Measurements from ENCODE around the gene OR1L1.

The OR1L1 gene, protein sequence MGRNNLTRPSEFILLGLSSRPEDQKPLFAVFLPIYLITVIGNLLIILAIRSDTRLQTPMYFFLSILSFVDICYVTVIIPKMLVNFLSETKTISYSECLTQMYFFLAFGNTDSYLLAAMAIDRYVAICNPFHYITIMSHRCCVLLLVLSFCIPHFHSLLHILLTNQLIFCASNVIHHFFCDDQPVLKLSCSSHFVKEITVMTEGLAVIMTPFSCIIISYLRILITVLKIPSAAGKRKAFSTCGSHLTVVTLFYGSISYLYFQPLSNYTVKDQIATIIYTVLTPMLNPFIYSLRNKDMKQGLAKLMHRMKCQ

DNA sequence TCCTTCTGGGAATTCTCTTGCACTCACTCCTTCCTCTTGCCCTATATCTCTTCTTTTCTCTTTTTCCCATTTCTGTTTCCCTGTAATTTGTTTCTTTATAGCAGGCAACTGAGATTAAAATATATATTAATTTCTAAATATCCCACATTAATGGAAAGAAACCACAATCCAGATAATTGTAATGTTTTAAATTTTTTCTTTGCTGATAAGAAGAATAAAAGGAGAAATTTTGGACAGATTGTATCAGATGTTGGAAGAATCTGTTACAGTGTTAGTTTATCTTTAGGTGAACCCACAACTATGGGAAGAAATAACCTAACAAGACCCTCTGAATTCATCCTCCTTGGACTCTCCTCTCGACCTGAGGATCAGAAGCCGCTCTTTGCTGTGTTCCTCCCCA lies at the start of gene OR1L1:
Gene OR1L1 (plus strand): TSS at position 301 of the 400 bp plus-strand sequence. CDS start 0 bp downstream, at position 301.
- DNase-seq (no peak), ATAC-seq (replicated peaks) (no peak)
- Mint-ChIP-seq H3K9me3 (peaks cover under 1 to 8% of the 10 kb centered on the region in 2 donors), H3K36me3 (no peaks in the 10 kb centered on the region), H3K4me3 (no peak within 1 kb of the TSS), H3K27ac (no peak within 1 kb of the TSS), H3K4me1 (no peaks in the 10 kb centered on the region), H3K27me3 (peaks cover 30 to 38% of the 10 kb centered on the region in 2 donors)

DNA sequence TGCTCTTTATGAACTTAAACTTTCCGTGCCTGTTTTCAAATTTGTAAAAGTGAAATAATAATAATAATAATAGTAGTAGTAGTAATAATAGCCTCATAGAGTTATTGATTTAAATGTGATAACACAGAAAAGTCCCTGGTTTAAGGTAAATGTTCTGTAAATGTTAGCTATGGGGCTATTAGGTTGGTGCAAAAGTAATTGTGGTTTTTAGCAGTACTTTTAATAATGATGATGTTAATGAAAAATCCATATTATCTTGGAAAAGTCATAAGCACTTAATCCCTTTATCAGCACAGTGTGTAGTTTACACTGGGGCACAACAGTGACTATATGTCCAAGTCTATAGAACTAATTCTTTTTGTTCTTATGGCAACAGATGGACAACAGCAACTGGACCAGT lies 47.2 kb upstream of the OR1L1 start, which contains the start of gene OR1Q1:
Gene OR1Q1 (plus strand): TSS at position 377 of the 400 bp plus-strand sequence. CDS start 0 bp downstream, at position 377.
- peaks cover 0 to 3% of the 10 kb centered on the region in 2 donors for H3K9me3 Mint-ChIP-seq
- H3K4me1 Mint-ChIP-seq, result no peaks in the 10 kb centered on the region
- H3K27me3 Mint-ChIP-seq, result peaks cover 24 to 29% of the 10 kb centered on the region in 2 donors
- DNase-seq (no peak), ATAC-seq (replicated peaks) (no peak)
- H3K4me3 Mint-ChIP-seq, result no peak within 1 kb of the TSS
- no peak within 1 kb of the TSS for H3K27ac Mint-ChIP-seq
- H3K36me3 Mint-ChIP-seq, result peaks cover 0 to 3% of the 10 kb centered on the region in 2 donors

DNA sequence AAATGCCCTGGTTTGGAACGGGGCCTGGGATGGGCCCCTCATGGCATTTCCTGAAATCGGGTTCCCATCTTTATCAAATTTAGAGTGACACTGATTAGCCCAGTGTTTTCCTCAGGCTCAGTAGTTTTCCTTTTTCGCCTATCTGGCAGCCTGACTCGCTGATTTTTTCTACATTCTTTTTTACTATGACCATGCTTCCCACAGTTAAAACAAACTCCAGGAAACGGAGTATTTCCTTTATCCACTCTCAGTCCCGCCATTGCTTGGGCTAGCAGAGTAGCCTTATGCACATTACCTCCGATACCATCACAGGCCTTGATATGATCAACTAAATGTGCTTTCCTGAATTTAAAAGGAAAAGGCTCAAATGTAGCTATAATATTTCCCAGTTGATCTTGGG lies 41.5 kb upstream of the OR1L1 start:
- DNase-seq, result no peak
- Mint-ChIP-seq H3K9me3 (peaks cover 0 to 3% of the 10 kb centered on the region in 2 donors), H3K4me3 (no peak overlapping the region), H3K4me1 (no peaks in the 10 kb centered on the region), H3K36me3 (peaks cover 0 to 3% of the 10 kb centered on the region in 2 donors), H3K27ac (no peak overlapping the region), H3K27me3 (peaks cover 31 to 36% of the 10 kb centered on the region in 2 donors)
- no peak for ATAC-seq (replicated peaks)

DNA sequence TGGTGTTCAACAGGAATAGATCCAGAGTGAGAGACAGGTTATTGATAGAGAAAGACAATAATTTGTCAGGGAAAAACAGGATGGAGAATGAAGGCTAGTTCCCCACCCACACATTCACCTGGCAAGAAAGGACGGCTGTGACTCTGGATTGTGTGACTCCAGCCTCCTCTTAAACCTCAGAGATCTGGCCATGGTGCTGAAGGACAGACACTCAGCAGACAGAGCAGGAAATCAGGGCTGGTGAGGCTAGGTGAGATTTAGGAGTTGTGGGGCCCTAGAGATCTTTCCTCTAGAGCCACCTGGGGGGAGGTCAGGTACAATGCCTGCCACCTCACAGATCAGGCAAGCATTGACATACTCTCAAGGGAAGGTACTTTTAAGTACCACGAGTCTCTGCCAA lies 19.3 kb upstream of the OR1L1 start:
- H3K9me3 Mint-ChIP-seq, result peaks cover 10 to 12% of the 10 kb centered on the region in 2 donors
- no peak for ATAC-seq (replicated peaks)
- H3K27ac Mint-ChIP-seq, result no peak overlapping the region
- no peaks in the 10 kb centered on the region for H3K4me1 Mint-ChIP-seq
- H3K4me3 Mint-ChIP-seq, result no peak overlapping the region
- H3K36me3 Mint-ChIP-seq, result no peaks in the 10 kb centered on the region
- no peak for DNase-seq
- H3K27me3 Mint-ChIP-seq, result peaks cover 24 to 45% of the 10 kb centered on the region in 2 donors

DNA sequence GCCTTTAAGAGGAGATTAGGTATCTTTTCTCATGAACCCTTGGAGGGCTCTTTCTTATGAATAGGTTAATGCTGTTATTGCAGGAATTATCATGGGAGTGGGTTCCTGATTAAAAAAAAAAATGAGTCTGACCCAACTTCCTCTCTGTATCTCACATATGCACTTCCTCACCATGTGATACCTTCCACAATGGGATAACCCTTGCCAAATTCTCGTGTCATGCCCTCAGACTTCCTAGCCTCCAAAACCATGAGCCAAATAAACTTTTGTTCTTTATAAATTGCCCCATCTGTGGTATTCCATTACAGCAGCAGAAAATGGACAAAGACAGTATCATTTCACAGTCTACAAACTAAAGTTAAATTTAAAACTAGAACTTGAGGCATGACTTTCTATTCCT lies 5.1 kb upstream of the OR1L1 start:
- peaks cover 4% of the 10 kb centered on the region in 2 donors for H3K9me3 Mint-ChIP-seq
- H3K4me1 Mint-ChIP-seq, result no peaks in the 10 kb centered on the region
- H3K27ac Mint-ChIP-seq, result no peak overlapping the region
- no peak overlapping the region for H3K4me3 Mint-ChIP-seq
- no peak for ATAC-seq (replicated peaks)
- peaks cover 13 to 21% of the 10 kb centered on the region in 2 donors for H3K27me3 Mint-ChIP-seq
- DNase-seq, result no peak
- no peaks in the 10 kb centered on the region for H3K36me3 Mint-ChIP-seq

DNA sequence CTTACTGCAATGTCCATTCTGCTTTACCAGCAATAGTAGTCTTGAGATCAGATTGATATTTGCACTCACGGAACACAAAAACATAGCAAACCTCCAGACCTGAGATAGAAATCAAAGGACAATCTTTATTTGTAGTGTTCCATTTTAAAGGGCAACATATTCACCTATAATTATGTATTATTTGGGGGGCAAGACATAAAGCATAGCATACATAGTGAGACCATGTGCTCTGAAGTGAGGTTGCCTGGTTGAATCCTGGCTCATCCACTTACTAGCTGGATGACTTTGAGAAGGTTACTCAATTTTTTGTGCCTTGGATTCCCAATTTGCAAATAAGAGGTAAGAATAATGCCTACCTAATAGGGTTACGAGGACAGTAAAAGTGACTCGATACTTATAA lies 4.0 kb upstream of the OR1L1 start, which contains the start of gene OR1B1:
Gene OR1B1 (minus strand): TSS at position 101 of the 400 bp plus-strand sequence.
- Mint-ChIP-seq H3K4me3 (no peak within 1 kb of the TSS), H3K27me3 (peaks cover 22 to 30% of the 10 kb centered on the region in 2 donors), H3K36me3 (no peaks in the 10 kb centered on the region), H3K9me3 (peaks cover 4% of the 10 kb centered on the region in 2 donors), H3K27ac (no peak within 1 kb of the TSS), H3K4me1 (no peaks in the 10 kb centered on the region)
- no peak for ATAC-seq (replicated peaks)
- DNase-seq, result no peak

DNA sequence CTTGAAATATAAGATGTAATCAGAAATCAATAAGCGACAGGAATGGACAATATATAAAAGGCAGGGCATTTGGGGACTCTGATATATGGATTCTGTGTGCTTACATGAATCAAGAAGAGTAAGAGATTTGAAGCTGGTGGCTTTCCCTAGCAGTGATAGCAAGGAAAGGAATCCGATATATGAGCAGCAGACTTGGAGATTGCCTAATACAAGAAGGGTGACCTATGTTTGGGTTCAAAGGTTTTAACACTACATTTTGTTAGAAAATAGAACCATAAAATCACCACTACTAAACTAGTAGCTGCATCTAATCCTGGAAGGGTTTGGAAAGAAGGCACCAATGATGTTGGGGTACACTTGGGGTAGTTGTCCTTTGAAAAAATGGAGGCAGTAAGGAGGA lies 11.0 kb downstream of the OR1L1 start:
- ATAC-seq (replicated peaks), result no peak
- Mint-ChIP-seq H3K27me3 (peaks cover 18 to 19% of the 10 kb centered on the region in 2 donors), H3K27ac (no peak overlapping the region), H3K36me3 (no peaks in the 10 kb centered on the region), H3K9me3 (peaks cover 9 to 15% of the 10 kb centered on the region in 2 donors), H3K4me1 (no peaks in the 10 kb centered on the region), H3K4me3 (no peak overlapping the region)
- no peak for DNase-seq

DNA sequence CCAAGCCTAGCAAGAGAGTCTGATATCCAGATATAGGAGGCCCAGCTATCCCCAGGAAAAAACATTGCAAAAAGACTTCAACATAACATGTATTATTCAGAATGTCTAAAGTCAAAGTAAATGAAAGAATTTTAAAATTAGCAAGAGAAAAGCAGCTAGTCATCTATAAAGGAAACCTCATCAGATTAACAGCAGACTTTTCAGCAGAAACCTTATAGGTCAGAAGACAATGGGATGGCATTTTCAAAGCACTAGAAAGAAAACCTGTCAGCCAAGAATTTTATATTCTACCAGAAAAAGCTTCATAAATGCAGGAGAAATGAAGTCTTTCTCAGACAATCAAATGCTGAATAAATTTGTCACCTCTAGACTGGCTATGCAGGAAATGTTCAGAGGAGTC lies 23.3 kb downstream of the OR1L1 start:
- no peak for ATAC-seq (replicated peaks)
- H3K4me3 Mint-ChIP-seq, result no peak overlapping the region
- H3K36me3 Mint-ChIP-seq, result peaks cover 3 to 9% of the 10 kb centered on the region in 2 donors
- no peak overlapping the region for H3K27ac Mint-ChIP-seq
- no peak for DNase-seq
- peaks cover 34 to 39% of the 10 kb centered on the region in 2 donors for H3K27me3 Mint-ChIP-seq
- peaks cover 16 to 24% of the 10 kb centered on the region in 2 donors for H3K9me3 Mint-ChIP-seq
- H3K4me1 Mint-ChIP-seq, result no peaks in the 10 kb centered on the region

DNA sequence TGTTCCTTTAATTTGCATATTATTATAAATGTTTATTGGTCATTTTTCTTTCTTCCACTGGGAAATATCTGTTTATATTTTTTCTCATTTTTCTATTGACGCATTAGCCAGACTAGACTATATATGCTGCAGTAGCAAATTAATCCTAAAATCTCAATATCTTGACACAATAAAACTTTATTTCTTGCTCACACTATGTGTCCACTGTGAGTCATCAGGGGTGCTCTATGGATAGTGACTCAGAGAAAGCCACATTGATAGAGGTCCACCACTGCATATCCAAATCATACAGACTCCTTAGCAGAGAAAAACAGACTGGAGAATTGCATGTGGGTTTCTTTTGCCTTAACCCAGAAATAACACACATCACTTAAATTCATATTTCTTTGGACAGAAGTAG lies 34.2 kb downstream of the OR1L1 start:
- peaks cover 6 to 13% of the 10 kb centered on the region in 2 donors for H3K27me3 Mint-ChIP-seq
- H3K9me3 Mint-ChIP-seq, result peaks cover 5 to 15% of the 10 kb centered on the region in 2 donors
- no peak overlapping the region for H3K27ac Mint-ChIP-seq
- peaks cover 0 to 6% of the 10 kb centered on the region in 2 donors for H3K36me3 Mint-ChIP-seq
- H3K4me1 Mint-ChIP-seq, result no peaks in the 10 kb centered on the region
- H3K4me3 Mint-ChIP-seq, result no peak overlapping the region
- no peak for DNase-seq
- ATAC-seq (replicated peaks), result no peak

Measured in stimulated activated naive B cell treated with anti-CD40 and anti-IgM and Interleukin-4, amounts not matched to agents 10 μg/mL and 1 μg/mL and 100 μg/mL, for 72 hours (primary cell).